ENCODE results near the gene MYBPC1. TPM values are rescaled to one million over a fixed set of nuclear protein-coding genes. Genes with fewer than 3 reads are reported as not detected.

MYBPC1 gene, protein sequence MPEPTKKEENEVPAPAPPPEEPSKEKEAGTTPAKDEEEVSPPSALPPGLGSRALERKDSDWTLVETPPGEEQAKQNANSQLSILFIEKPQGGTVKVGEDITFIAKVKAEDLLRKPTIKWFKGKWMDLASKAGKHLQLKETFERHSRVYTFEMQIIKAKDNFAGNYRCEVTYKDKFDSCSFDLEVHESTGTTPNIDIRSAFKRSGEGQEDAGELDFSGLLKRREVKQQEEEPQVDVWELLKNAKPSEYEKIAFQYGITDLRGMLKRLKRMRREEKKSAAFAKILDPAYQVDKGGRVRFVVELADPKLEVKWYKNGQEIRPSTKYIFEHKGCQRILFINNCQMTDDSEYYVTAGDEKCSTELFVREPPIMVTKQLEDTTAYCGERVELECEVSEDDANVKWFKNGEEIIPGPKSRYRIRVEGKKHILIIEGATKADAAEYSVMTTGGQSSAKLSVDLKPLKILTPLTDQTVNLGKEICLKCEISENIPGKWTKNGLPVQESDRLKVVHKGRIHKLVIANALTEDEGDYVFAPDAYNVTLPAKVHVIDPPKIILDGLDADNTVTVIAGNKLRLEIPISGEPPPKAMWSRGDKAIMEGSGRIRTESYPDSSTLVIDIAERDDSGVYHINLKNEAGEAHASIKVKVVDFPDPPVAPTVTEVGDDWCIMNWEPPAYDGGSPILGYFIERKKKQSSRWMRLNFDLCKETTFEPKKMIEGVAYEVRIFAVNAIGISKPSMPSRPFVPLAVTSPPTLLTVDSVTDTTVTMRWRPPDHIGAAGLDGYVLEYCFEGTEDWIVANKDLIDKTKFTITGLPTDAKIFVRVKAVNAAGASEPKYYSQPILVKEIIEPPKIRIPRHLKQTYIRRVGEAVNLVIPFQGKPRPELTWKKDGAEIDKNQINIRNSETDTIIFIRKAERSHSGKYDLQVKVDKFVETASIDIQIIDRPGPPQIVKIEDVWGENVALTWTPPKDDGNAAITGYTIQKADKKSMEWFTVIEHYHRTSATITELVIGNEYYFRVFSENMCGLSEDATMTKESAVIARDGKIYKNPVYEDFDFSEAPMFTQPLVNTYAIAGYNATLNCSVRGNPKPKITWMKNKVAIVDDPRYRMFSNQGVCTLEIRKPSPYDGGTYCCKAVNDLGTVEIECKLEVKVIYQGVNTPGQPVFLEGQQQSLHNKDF
- not detected in 2 replicates for total RNA-seq

DNA sequence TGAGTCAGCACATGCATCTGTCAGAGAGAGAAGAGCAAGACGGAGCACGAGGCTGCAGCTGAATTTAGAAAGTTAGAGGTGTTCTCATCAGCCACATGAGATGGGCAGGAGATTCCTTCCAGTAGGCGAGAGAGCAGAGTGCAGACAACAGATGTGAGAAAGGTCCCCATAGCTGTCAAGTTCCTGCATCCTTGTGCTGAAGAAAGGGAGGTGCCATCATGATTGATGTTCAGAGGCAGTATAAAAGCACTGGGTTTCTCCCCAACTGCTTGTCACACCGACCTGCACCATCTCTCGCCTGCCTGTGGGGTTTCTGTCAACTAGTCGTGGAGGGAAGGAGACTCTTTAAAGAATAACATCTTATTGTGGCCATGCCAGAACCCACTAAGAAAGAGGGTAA lies at the start of gene MYBPC1:
Gene MYBPC1, plus strand, starts transcription at position 272 of the 400 bp plus-strand sequence. Its CDS starts 100 bp downstream, at position 372.

GRCh38 chr12:101697197-101697929 lies 102.6 kb downstream of the MYBPC1 start, which contains the start of gene CHPT1:
TSS of gene CHPT1 (plus strand) at chr12:101697640. CDS start at chr12:101697862, 222 bp downstream.

Other genes with a start within 250 kb of the MYBPC1 start
- 42.4 and 60.6 TPM in 2 replicates for gene ARL1, start 187.2 kb upstream of the MYBPC1 start, total RNA-seq
- gene SPIC, start 119.6 kb upstream of the MYBPC1 start, total RNA-seq = not detected in 2 replicates
- gene CHPT1, start 102.7 kb downstream of the MYBPC1 start, total RNA-seq = 32.6 and 36.5 TPM in 2 replicates
- 0.13 TPM in 1 of 2 replicates, not detected in the other for gene SYCP3, start 144.5 kb downstream of the MYBPC1 start, total RNA-seq
- 19.9 and 26.5 TPM in 2 replicates for gene GNPTAB, start 236.0 kb downstream of the MYBPC1 start, total RNA-seq